COR-L47 (cell line): ENCODE results near the gene SAA1.

Experiments
- DNase-seq: peaks from one replicate; lab custom pipeline; 2025; lab: John Stamatoyannopoulos, UW

The SAA1 gene

DNA sequence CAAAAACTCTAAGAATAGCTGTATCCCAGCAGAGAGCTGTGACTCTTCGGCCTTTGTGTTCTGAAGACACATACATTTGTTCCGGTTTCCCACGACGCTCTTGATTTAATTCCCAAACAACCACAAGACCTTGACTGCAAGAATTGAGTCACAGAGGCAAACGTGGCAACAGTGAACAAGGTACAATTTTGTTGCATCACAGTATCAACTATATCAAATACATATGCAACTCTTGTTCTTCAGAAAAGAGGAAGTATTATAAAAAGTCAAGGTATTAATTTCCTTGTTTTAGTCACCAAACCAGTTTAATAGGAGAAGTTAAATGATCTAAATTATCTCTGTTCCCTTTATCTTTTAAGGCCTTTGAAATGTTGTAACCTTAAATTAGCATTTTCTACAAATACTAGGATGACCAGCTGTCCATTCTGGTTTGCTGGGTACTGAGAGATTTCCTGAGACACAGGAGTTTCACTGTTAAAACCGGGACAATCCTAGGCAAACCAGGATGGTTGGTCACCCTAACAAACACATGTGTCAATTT is 44.8 kb downstream of the SAA1 start:
- DNase-seq = no peak

- no peak for DNase-seq
These were observed 45.9 kb downstream of the SAA1 start for GRCh38 chr11:18312012-18312411.

GRCh38 chr11:18312663-18313420 is 46.8 kb downstream of the SAA1 start:
- no peak for DNase-seq

GRCh38 chr11:18313965-18314763 is 48.1 kb downstream of the SAA1 start:
- DNase-seq = no peak

DNA sequence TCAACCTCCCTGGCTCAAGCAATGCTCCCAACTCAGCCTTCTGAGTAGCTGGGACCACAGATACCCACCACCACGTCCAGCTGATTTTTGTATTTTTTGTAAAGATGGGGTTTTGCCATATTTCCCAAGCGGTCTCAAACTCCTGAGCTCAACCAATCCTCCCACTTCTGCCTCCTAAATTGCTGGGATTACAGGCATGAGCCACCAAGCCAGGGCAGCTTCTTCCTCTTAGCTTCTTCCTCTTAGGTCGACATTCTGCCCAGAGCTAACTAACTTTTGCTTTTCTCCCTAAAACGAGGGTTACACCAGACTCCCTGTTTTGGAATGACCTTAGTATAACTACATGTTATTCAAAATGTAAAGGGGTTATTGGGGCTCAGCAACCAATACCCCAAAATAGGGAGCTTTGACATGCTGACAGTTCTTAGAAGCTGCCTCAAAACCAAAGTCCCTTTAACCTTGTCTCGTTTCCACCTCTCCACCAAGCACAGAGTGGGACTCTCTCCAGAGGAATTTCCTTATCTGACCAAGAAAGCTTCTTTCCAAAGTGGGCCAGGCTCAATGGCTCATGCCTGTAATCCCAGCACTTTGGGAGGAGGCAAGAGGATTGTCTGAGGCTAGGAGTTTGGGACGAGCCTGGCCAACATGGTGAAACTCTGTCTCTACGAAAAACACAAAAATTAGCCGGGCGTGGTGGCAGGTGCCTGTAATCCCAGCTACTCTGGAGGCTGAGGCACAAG is 48.9 kb downstream of the SAA1 start:
- DNase-seq = no peak

DNA sequence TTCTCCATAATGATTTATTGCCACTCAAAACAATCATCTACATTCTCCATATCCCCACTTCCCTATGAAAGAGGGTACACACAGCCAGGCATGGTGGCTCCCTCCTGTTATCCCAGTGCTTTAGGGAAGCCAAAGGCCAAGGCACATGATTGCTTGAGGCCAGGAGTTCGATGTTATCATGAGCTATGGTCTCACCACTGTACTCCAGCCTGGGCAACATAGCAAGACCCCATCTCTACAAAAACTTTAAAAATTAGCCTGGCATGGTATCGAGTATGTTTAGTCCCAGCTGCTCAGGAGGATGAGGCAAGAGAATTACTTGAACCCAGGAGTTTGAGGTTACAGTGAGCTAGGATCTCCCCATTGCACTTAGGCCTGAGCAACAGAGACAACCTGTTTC is 49.8 kb downstream of the SAA1 start:
- DNase-seq = no peak

- no peak for DNase-seq
These were observed 51.5 kb downstream of the SAA1 start for GRCh38 chr11:18317551-18317950.
